Lower leg skin (tissue), 3 donors: Measurements from ENCODE around the gene OR8A1.

Experiments
- CTCF ChIP-seq, 3 donors: fragments of 450-650 bp; IDR thresholded peaks; one replicate each; pipeline ENCODE4 v1.5.1; 2016; ENCODE audit warnings: antibody characterized with exemption in 3 of 3, mild to moderate bottlenecking in 3 of 3, moderate library complexity in 2 of 3
- POLR2A ChIP-seq, 2 donors: fragments of 450-650 bp; IDR thresholded peaks; one replicate each; pipeline ENCODE4 v1.6.1; 2016 to 2017; ENCODE audit warnings: antibody characterized with exemption in 2 of 2, mild to moderate bottlenecking in 1 of 2, moderate library complexity in 1 of 2

GRCh38 chr11:124538019-124538418 lies 31.8 kb upstream of the OR8A1 start:
- TF ChIP-seq POLR2A (IDR thresholded peaks at IDR 0.05) (no peak), CTCF (IDR thresholded peaks at IDR 0.05) (no peak)
